HG03159 (cell line): ENCODE results near the gene GRAPL.
"Not testable (repeated sequence)": the region's sequence is repeated elsewhere in the genome, so short reads cannot be mapped to it uniquely, and the experiment has no call there.

Source experiments
- ATAC-seq: cut with Tn5 transposase; IDR thresholded peaks from one replicate; pipeline ENCODE4 v1.9.1; 2021; ENCODE audit warnings: mild to moderate bottlenecking, moderate library complexity; ENCODE audit not compliant: unreplicated experiment

The GRAPL gene

DNA sequence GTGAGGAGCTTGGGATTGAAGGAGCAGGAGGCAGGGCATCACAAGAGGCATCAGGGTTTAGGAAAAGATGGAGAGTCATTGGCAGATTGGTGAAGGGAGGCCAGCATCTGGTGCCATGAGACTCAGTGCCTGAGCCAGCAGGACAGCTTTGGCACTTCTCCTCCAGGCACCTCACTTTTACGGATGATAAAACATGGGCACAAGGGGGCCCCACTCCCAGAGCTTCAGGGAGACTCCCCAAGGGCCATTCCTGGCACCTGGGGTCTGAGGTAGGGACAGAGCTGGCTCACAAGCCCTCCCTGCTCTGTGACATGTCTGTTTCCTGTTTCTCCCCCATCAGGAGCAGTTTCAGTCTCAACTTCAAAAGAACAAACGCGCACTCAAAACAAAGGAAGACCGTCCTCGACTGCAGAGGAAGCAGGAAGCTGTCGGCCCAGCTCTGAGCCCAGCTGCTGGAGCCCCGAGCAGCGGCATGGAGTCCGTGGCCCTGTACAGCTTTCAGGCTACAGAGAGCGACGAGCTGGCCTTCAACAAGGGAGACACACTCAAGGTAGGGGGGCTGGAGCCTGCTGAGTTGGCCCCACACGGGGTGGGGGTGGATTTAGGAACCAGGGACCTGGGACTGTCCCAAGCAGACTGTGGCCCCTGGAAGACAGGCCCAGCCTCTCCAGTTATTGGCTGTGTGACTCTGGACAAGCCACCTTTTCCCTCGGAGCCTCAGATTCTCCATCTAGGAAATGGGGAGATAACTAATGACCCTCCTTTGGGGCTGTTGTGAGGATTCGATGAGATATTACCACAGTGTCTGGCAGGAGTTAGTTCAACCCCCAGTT is at the start of gene GRAPL:
GRAPL (plus strand) TSS at position 442 of the 833 bp plus-strand sequence; CDS start at position 473, 31 bp downstream.
- ATAC-seq: not testable (repeated sequence)

DNA sequence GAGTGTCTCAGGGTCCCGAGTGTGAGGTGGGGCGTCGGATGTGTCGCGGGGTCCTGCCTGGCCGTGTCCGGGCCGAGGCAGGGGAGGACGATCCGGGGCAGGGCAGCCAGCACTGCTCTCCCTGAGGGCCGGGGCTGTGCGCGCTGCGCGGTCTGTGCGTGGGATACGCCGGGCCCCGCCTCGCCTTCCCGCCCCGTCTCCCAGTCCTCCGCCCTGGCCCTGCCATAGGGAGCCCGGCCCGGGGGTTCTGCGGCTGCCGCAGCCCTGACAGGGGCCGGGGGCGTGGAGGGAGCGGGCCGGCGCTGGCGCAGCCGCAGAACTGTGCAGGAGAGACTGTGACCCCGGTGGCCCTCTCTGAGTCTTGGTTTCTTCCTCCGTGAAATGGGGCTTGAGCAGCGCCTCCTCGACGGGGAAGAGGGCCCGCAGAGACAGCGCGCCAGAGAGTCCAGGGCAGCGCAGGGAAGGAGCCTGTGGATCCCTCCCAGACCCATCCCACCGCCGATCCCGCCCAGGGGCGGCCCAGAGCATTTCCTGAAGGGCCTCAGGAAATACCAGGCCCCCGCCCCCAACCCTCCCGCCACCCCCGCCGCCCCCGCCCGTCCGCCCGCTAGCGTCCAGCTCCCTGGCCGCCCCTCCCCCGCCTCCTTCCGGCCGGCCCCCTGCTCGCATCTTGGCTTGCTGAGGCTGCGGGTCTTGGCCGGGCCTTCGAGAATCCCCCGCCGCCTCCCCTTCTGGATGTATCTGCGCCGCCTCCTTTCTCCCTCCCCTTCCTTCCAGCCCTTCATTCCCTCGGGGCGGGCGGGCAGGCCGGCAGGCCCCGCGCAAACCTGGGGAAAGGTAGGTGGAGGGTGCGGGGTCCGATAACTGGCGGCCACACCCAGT is 38.3 kb upstream of the GRAPL start:
- ATAC-seq: not testable (repeated sequence)

DNA sequence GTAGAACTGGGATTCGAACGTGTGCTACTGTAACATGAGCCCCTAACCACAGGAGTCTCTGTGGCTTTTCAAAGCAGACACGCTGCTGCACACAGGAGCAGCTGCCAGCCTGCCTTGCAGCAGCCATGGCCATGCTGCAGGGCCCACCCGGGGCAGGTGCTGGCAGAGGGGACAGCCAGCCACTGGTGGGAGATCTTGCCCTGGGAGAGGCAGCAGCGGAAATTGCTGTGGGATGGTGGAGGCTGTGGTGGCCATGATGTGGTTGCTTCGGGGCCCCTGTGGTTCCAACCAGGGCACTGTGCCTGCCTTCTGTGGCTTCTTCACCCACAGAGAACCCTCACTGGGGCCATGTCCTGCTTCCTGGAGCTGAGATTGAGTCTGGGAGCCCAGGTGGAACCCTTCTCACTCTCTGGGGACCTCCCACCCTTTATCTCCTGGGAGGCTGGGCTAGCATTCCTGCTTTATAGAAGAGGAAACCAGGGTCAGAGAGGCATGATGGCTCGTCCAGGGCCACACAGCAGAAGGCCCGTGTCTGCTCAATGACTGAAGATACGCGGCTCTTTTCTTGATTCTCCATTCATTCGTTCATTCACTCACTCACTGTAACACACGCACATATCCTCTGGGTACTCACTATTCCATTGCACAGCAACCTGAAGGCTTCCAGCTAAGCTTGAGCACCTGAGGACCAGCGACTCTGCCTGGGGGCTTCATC is 37.2 kb upstream of the GRAPL start:
- ATAC-seq: not testable (repeated sequence)

DNA sequence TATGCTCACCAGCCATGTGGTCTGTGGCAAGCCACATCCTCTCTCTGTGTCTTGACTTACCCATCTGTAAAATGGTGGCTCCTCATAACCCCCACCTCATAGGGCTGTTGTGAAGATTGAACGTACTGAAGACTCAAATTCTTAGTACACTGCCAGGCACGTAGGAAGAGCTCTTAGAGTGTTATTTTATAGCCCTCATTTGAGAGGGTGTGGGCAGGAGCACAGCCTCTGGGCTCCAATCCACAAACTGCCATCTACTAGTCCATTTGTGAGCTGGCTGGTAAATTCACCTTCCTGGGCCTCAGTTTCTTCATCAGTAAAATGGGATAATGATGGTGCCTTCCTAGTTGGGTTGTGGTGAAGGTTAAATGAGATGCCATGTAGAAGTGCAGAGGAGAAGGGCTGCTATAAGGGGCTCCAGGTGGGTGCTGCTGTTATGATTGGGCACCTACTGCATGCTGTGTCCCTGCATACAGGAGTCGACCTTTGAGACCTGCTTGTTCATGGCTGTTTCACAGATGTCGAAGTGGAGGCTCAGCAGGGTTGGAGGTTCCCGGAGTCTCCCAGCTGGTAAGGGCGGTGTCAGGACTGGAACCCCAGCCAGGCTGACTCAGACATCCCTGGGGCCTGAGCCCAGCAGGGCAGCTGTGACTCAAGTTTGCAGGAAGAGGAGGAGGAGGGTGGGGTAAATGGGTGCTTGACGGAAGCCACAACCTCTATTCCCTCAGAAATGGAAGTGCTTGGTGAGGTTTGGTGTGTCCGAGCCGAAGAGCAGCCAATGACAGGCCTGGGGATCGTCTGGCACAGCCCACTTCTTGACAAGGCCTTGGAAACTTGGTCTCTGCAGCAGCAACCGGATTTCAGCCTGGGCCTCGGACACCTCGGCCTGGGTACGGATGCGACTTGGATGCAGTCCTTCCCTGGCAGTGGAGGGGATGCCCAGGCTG is 34.4 kb upstream of the GRAPL start:
- ATAC-seq: not testable (repeated sequence)

DNA sequence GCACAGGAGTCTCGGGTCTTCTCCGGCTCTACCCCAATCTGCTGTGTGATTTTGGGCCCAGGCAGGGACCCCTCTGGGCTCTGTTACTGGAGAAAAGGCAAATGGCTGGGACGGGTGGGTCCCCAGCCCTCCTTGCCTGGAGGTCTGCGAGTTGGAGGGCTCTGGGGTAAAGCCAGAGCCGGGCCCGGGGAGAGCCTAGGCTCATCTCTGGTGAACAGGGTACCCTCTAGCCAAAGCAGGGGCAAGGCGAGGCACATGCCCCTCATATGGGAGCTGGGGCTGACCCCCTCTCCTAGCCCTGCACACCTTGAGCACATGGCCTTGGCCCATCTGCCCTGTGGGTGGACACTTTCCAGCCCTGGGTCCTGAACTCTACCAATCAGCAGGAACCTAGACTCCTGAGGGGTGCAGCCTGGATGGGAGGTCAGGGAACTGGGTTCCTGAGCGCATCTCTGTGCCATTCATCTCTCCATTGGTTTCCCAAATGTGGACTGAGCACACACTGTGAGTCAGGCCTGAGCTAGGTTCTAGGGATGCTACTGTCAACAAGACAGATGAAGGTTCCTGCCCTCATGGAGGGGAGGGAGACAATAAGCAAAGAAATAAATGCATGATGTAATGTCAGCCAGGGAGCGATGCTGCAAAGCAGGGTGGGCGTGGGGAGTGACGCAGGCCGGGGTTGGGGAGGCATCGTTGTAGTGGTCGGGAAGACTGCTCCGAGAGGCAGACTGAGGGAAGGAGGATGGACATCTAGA is 33.5 kb upstream of the GRAPL start:
- ATAC-seq: not testable (repeated sequence)

DNA sequence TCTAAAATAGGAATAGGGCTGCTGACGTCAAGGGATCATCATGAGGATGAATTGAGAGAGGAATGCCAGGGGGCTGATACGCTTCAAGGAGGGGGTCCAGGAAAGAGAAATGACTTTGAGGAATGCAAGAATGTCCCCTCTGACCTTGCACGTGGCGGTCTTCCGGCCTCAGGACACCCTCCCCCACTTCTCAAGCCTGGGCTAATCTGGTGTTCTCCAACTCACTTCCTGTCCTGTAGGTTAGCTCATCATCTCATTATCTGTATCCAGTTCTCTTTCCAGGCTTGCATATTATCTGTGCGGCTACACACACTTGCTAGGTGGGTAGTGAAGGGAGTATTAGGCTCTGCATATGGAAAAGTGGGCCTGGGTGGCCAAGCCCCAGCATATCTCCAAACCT is 18.9 kb upstream of the GRAPL start:
- ATAC-seq: not testable (repeated sequence)

DNA sequence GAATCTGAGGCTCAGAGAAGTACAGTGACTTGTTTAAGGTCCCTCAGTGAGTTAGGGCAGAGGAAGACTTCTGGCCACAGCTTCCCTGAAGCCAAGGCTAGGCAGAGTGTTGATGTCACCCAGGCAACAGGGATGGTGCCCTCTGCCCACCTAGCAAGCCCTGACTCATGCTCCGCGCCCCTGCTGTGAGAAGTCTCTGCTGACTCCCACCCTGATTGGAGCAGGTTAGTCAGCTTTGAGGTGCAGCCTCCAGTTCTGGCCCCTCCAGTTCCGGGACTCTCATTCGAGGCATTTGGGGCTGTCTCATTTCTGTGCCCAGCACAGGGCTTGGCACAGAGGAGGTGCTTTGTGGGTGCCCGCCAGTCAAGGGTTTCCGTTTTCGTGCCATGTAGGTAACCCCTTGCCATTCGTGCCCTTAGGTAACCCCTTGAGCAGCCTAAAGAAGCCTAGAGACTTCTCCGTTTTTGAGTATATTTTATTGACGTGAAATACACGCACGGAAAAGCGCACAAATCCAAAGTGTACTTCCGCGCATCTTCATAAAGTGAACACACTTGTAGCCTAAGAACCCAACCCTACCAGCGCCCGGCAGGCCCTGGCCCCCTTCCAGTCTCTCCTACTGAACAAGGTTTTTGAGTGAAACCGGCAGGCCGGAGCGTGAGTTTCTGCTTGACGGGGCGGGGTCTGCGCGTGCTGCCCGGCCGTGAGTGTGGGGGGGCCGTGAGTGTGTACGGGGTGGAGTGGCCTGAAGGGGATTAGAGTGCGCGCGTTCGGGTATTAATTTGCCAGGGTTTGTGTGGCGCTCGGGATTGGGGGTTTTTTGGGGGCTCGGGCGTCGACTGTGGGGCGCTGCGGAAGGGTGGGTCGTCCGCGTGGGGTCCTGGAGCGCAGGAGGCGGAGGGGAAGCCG is 16.9 kb upstream of the GRAPL start:
- not testable (repeated sequence) for ATAC-seq

DNA sequence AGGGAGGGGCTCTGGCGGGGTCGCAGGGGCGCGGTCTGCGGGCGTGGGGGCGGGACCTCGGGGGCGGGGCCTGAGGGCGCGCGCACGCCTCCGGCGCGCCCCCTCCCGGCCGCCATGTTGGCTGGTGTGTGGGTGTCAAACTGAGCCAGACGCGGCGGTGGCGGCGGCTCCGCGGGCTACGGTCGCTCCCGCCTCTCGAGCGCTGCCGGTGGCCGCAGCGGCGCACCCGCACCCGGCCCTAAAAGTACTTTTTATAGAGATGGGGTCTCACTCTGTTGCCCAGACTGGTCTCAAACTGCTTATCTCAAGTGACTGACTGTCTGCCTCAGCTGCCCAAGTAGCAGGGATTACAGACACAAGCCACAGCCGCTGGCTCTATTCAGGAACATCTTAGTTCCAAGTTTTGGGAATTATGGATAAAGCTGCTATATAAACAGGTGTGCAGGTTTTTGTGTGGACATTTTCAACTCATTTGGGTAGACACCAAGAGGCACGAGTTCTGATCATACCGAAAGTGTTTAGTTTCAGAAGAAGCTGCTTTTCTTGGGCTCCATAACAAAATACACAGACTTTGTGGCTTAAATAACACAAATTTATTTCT is 16.2 kb upstream of the GRAPL start:
- ATAC-seq: peak; percentile 47

DNA sequence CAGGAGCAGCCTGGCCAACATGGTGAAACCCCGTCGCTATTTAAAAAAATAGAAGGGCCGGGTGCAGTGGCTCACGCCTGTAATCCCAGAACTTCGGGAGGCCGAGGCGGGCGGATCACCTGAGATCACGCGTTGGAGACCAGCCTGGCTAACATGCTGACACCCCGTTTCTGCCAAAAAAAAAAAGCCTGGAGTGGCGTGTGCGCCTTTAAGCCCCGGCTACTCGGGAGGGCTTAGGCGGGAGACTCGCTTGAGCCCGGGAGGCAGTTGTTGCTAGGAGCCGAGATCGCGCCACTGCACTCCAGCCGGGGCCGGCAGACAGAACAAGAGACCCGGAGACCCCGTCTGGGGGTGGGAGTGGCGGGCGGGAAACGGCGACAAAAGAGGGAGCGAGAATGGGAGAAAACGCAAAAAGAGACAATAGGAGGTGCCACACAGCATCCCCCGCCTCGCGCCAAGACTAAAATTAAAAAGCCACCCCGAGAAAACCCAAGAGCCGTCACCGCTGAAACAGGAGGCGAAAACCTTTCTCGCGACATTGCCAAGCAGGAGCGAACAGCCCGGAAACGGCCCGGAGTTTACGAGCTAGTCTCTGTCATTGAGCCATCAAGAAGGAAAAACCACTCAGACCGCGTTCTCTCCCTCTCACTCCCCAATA is 15.5 kb upstream of the GRAPL start:
- ATAC-seq: peak; percentile 77

DNA sequence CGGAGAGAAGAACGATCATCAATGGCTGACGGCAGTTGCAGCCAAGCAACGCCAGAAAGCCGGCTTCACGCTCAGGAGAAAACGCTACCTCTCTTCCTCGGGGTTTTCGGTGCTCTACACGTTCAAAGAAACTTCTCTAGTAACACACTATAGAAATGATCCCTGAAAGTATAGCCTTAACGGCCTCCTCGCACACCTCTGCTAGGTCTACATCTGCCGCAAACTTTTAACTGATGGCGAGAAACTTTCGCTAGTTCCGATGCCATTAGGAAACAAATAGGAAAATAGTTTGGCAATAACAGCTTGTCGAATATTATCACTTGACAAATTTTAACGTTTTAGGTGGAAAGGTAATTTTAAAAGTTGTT is 14.9 kb upstream of the GRAPL start:
- ATAC-seq: not testable (repeated sequence)

DNA sequence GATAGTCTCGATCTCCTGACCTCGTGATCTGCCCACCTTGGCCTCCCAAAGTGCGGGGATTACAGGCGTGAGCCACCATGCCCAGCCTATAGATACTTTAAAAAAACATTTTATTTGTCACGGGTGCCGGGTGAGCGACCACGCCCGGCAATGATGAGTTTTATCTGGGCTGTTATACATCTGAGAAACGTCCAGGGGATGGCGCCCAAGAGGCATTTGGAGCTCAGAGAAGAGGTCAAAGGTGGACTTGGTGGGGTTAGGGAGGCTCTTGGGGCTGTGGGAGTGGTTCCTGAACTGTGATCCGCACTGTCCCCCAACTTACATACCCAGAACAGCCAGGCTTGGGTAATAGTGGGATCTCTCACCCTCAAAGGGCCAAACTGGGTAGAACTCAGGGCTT is 8.7 kb upstream of the GRAPL start:
- ATAC-seq: peak; percentile 49

DNA sequence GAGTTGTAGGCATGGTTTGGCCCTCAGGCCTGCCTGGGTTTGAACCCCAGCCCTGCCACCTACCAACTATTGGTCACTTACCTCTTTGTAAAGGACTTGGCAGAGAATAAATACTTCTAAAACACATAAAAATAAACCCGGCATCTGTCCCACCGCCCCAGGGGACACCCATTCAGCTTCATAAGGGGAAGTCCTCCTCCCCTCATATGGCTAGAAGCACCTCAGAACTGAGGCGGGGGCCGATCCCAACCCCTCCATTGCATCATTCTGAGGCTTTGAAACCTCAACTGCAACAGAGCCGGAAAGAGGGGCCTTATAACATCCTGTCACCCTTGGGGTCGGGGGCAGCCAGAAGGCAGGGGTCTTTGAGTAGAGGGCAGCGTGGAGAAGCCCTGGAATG is 2.1 kb upstream of the GRAPL start:
- not testable (repeated sequence) for ATAC-seq

DNA sequence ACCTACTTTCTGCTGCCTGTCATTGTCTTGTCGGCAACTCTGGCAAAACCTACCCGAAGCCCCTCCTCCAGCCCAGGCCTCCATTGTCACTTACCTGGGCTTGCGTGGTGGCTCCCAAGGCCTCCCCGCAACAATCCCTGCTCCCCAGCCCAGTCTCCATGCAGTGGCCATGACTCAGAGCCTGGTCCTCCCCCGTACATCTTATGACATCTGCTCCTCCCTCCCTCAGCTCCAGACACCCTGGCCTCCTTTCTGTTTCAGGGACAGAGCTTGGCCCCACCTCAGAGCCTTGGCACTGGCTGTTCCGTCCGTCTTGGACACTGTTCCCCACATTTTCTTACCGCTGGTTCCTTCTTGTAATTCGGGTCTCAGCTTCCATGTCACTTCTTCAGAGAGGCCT is 2.1 kb downstream of the GRAPL start:
- ATAC-seq: not testable (repeated sequence)

DNA sequence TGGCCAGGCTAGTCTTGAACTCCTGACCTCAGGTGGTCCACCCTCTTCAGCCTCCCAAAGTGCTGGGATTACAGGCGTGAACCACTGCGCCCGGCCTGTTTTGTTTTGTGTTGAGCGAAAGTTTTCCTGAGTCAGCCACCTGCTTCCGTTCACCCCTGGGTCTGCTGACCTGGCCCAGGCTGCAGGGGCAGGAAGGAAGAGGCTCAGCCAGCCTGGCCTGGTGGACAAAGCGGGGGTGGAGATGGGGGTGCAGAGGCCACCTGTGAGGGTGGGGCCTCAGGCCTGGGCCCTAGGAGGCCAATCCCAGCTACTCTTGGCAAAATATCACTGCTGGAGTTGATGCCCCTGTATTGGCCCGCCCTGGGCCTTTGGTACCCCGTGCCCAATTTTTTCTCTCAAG is 3.7 kb downstream of the GRAPL start:
- ATAC-seq: not testable (repeated sequence)

DNA sequence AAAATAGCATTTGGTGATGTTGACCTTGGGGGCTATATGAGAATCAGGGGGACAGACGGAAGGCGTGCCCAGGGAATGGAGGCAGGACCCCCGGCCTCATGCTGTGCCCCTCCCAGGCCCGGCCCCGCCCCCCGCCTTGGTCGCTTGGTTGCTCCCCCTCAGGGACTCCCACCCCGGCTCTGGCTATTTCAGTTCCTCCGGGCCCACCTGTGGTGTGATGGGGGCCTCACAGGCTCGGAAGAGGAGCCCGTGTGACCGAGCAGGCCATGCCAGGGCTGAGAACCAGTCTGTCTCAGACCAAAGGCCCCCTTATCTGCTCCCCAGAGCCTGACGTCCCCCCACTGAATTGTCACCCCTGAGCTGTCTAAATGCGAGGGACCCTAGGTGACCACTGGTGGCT is 4.4 kb downstream of the GRAPL start:
- not testable (repeated sequence) for ATAC-seq

DNA sequence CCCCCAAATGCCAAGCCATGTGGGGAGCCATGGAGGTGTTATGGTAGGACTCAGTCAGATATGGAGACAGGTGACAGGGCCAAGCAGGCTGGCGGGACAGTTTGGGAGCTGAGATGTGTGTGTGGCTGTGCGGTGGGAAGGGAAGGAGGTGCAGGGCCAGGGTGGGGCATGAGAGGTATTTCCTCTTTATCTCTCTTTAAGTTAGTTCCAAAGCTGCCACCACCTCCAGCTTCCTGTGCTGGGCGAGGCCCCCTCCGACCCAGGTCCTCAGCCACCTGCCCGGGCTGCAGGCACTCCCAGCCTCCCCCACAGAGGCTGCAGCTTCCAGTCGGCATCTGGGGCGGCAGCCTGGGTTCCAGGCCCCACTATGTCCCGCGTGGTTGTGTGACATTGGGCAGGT is 6.4 kb downstream of the GRAPL start:
- ATAC-seq: not testable (repeated sequence)

DNA sequence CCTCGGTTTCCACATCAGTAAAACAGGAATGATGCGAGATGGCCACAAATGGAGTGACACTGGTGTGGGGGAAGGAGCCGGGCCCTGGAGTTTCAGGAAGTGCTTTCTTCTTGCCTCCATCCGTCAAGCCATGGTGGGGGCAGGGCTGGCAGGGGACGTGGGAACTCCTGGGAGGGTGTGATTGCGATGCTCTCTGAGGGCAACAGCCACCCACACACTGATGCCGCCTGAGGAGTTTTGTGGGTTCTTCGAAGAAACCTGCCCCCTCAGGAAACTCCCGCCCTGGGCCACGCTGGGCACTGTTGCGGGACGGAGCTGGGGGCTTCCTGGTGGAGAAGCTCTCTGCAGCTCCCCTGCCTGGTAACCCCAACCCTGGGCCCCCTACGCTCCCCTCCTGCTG is 8.0 kb downstream of the GRAPL start:
- not testable (repeated sequence) for ATAC-seq
